ENCODE results near the gene VAV1. TPM values are rescaled to one million over a fixed set of nuclear protein-coding genes. Genes with fewer than 3 reads are reported as not detected.

The VAV1 gene
- total and polyA plus RNA-seq, 9 of the 15 experiments (the other 6 are each of a cell fraction or from before 2014, with no cell fraction given), result 0.46 to 20.1 (median 11.1) TPM

DNA sequence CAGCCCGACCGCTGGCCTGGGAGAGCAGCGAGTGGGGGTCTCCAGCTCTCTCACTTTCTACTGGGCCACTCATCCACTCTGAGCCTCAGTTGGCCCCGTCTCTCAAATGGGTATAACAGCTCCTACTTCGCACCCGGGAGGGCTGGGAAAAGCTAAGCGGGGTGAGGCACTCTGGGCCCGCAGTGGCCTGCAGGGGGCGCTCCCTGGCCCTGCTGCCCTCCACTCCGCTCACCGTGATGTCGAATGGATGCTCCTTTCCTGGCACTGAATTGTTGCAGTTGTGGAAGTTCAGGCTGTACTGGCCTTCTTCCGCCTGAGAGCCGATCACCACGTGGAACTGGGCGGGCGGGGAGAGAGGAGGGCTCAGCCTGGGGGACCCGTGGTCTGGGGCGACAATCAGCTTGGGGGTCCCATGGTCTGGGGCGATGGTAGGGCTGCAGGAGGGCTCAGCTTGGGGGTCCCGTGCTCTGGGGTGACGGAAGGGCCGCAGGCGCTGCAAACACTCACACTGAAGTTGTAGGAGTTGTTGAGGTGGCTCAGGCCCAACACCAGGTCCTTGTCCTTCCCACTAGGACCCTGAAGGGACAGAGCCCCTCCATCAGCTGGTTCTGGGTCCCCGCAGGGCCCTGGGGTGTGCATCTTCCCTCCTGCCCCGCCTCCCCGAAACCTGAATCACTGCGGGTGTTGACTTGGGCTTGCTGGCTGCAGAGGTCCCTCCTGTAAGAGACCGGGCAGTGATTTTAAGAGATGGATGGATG lies 39.0 kb upstream of the VAV1 start (continued):
- no peak for TF ChIP-seq STAT6 (CRISPR knock-in tag; IDR thresholded peaks at IDR 0.05)
- TF ChIP-seq, protein P1, sequence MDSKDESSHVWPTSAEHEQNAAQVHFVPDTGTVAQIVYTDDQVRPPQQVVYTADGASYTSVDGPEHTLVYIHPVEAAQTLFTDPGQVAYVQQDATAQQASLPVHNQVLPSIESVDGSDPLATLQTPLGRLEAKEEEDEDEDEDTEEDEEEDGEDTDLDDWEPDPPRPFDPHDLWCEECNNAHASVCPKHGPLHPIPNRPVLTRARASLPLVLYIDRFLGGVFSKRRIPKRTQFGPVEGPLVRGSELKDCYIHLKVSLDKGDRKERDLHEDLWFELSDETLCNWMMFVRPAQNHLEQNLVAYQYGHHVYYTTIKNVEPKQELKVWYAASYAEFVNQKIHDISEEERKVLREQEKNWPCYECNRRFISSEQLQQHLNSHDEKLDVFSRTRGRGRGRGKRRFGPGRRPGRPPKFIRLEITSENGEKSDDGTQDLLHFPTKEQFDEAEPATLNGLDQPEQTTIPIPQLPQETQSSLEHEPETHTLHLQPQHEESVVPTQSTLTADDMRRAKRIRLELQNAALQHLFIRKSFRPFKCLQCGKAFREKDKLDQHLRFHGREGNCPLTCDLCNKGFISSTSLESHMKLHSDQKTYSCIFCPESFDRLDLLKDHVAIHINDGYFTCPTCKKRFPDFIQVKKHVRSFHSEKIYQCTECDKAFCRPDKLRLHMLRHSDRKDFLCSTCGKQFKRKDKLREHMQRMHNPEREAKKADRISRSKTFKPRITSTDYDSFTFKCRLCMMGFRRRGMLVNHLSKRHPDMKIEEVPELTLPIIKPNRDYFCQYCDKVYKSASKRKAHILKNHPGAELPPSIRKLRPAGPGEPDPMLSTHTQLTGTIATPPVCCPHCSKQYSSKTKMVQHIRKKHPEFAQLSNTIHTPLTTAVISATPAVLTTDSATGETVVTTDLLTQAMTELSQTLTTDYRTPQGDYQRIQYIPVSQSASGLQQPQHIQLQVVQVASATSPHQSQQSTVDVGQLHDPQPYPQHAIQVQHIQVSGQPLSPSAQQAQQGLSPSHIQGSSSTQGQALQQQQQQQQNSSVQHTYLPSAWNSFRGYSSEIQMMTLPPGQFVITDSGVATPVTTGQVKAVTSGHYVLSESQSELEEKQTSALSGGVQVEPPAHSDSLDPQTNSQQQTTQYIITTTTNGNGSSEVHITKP (IDR thresholded peaks at IDR 0.05; ENCODE audit: partially characterized antibody), result no peak
- TF ChIP-seq ZNF140 (CRISPR knock-in tag; IDR thresholded peaks at IDR 0.05), result no peak
- no peak for TF ChIP-seq EGR1 (conservative IDR thresholded peaks at IDR 0.05)
- no peak for TF ChIP-seq CREB1 (IDR thresholded peaks at IDR 0.05)
- TF ChIP-seq CREB1 (CRISPR knock-in tag; IDR thresholded peaks at IDR 0.05), result no peak
- peak; percentile 97 for TF ChIP-seq BCOR (IDR thresholded peaks at IDR 0.05)
- no peak for TF ChIP-seq FOSL1 (tag; conservative IDR thresholded peaks at IDR 0.05)
- 0 out of 2 replicates have a peak, but pooled peaks have one; percentile 77 for TF ChIP-seq PTBP1 (IDR thresholded peaks at IDR 0.05; ENCODE audit: low read depth, low read length)
- 0 out of 4 replicates have a peak, but pooled peaks of 1 of the 2 experiments have one; percentile 14 for TF ChIP-seq MAZ (CRISPR knock-in tag; conservative IDR thresholded peaks at IDR 0.05 in 1 of 2, IDR thresholded peaks at IDR 0.05 in 1 of 2)
- TF ChIP-seq, protein P2, sequence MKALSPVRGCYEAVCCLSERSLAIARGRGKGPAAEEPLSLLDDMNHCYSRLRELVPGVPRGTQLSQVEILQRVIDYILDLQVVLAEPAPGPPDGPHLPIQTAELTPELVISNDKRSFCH (CRISPR knock-in tag; IDR thresholded peaks at IDR 0.05), result no peak
- TF ChIP-seq, protein P2 (tag; IDR thresholded peaks at IDR 0.05), result no peak
- TF ChIP-seq THRB (CRISPR knock-in tag; conservative IDR thresholded peaks at IDR 0.05), result no peak
- TF ChIP-seq CHD4 (IDR thresholded peaks at IDR 0.05; ENCODE audit: insufficient read depth, insufficient replicate concordance, low read depth, low read length, poor library complexity, severe bottlenecking), result peak; percentile 95
- peak; percentile 91 for TF ChIP-seq SMARCA5 (IDR thresholded peaks at IDR 0.05)
- no peak for TF ChIP-seq ZZZ3 (IDR thresholded peaks at IDR 0.05)
- TF ChIP-seq CXXC5 (CRISPR knock-in tag; IDR thresholded peaks at IDR 0.05), result no peak
- TF ChIP-seq, protein P3, sequence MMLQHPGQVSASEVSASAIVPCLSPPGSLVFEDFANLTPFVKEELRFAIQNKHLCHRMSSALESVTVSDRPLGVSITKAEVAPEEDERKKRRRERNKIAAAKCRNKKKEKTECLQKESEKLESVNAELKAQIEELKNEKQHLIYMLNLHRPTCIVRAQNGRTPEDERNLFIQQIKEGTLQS (IDR thresholded peaks at IDR 0.05), result no peak
- TF ChIP-seq, protein P3 (CRISPR knock-in tag; conservative IDR thresholded peaks at IDR 0.05), result no peak

Measured in K562 (cell line).